HG02623 (cell line): ENCODE results near the gene UBALD1.

Source experiments
- ATAC-seq: cut with Tn5 transposase; IDR thresholded peaks from one replicate; pipeline ENCODE4 v1.9.1; 2021; ENCODE audit warnings: moderate library complexity; ENCODE audit not compliant: unreplicated experiment

Gene UBALD1

DNA sequence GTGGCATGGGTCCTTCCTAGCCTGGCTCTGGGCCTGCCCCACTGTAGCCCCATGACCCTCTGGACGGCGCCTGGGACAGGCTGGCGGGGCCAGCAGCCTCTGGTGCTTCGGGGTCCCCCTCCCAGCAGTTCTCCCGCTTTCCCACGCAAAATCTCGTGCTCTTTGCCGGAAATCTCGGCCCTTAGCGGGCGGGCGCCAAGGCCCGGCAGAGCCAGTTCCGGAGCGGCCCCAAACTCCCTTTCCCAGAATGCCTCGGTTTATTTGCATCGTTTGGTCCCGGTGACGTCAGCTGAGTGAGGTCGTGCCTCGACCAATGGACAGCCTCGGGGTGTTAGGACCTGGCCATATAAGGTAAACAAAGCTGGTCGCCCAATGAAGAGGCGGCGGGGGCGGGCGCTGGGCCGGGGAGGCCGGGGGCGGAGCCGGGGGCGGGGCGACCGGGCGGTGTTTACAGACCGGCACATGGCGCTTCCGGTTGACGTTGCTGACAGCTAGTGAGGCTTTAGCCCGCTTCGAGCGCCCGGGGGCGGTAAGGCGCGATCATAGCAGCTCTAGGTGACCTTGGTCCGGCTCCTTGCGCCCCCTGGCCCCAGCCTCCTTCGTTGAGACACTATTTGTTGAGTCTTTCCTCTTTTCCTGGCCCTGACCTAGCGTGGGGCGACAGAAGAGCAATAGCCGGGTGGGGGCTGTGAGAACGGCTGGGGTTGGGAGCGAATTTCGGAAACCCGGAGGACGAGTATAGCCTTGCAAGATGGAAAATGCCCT lies 1.5 kb upstream of the UBALD1 start:
- ATAC-seq, result peak; percentile 70

DNA sequence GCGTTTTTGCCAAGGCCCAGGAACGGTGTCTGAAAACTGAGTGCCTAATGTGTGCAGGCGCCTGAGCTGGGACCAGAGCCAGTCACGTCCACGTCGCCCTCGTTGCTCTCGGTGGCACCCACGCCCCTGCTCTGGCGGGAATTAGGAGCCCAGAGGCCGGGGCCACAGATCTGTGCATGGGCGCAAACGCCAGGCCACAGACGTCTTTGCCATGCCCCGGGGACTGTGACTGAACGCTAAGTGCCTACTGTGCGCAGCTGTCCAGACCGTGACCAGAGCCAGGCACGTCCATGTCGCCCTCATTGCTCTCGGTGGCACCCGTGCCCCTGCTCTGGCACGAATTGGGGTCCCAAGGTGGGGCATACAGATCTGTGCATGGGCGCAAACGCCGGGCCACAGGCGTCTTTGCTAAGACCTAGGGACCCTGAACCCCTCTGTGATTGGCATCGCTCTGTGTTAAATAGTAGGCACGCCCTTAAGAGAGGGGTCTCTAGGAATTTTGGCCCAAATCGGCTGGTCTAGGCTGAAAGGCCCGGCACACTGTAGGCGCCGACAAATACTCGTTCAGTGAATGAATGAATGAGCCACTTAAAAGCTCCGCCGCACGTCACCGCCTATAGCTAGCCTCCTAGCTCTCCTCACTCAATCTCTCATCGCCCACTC lies 827 bp upstream of the UBALD1 start:
- ATAC-seq, result no peak

- ATAC-seq, result no peak
These were observed 785 bp downstream of the UBALD1 start for GRCh38 chr16:4613636-4614570.

- ATAC-seq, result no peak
These were observed 1.6 kb downstream of the UBALD1 start for GRCh38 chr16:4612977-4613635.

- no peak for ATAC-seq
These were observed 2.2 kb downstream of the UBALD1 start for GRCh38 chr16:4612474-4612931.

- no peak for ATAC-seq
These were observed 3.2 kb downstream of the UBALD1 start for GRCh38 chr16:4611337-4612021.

DNA sequence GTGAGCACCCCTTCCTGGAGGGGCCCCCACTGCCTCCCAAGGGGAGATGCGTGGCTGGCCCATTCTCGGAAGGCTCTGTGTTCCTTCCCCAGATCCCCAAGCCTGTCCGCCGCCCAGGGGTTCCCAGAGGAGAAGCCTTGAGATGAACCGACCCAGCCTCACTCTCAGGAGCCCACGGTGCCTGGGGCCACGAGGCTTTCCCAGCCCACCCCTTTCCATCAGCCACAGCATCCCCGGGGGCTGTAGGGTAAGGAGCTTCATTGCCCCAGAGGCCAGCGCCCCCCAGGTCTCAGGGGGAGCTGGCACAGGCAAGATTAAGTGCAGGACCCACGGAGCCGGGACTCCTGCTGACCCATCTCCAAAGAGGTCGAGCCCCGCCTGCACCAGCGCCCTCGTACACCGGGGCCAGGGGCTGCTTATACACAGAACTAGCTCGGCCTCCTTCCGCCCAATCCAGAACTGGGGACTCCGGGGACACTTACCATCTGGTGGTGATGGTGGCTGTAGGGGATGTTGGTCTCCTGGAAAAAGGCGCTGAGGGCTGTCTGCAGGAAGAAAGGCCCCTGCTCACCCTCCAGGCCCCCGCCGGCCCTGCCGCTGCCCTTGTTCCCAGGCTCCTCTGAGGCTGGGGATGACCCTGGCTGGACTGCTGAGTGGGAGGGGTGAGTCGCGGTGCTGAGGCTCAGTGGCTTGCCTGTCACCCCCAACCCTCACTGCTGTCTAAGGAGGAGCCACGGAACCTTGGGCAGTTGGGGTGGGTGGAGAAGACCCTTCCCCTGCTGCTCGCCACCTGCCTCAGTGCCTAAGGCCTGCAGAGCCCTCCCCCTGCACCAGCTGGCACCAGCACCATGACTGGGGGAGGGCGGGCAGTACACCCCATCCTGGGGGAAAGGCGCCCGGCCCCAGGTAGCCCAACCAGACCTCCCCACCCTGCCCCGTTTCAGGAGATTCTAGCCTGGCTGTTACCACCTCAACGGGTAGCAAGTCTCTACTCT lies 4.4 kb downstream of the UBALD1 start:
- no peak for ATAC-seq

DNA sequence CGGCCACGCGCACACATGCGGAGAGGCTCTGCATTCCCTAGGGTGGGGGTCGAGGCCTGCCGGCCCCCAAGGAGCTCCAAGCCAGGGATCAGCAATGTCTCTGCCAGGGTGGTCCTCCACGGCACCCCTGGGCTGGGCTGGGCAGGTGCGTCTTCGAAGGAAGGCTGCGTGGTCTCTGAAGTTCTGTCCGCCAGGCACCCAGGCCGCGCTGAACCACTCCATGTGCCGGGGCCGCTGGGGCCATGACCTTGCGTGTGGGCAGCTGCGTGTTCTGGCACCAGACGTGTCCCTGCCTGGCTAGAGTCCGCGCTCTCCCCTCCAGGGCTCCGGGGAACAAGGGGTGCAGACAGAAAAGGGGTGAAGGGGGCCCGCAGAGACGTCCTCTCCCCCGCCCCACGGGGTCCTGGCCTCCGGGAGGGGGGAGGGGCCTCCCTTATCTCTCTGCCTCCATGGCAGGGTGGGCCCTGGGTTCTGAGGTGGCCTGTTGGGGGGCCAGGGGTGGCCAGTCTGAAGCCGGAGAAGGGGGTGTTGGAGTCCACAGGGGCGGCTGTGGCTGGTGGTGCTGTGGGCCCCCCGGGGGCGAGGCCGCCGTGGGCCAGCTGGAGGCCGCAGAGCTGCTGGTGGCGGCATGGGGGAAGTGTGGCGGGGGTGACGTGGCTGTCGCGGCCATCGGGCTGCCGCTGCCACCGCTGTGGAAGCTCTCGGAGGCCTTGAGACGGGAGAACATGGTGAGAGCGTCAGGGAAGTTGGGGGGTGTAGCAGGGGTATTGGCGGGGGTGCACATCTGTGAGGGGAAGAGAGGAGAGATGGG lies 5.3 kb downstream of the UBALD1 start:
- ATAC-seq, result no peak

GRCh38 chr16:4608704-4608980 lies 6.0 kb downstream of the UBALD1 start:
- no peak for ATAC-seq

- ATAC-seq, result no peak
These were observed 6.6 kb downstream of the UBALD1 start for GRCh38 chr16:4607841-4608703.

DNA sequence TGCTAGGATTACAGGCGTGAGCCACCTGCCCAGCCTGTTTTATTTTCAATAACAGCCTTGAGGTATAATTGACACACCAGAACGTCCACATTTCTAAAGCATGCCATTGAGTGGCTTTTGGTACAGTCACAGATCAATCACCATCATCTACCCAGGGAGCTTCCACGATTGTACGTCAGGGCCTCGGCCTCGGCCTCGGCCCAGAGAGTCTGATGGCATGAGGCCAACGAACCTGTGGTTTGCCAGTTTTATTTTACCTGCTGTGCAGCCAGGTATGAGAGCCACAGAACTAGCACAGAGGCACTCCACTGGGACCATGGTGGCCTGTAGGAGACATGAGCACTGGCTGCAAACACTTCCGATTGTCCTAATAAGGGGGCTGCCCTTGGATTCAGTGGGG lies 8.3 kb downstream of the UBALD1 start:
- ATAC-seq, result no peak

DNA sequence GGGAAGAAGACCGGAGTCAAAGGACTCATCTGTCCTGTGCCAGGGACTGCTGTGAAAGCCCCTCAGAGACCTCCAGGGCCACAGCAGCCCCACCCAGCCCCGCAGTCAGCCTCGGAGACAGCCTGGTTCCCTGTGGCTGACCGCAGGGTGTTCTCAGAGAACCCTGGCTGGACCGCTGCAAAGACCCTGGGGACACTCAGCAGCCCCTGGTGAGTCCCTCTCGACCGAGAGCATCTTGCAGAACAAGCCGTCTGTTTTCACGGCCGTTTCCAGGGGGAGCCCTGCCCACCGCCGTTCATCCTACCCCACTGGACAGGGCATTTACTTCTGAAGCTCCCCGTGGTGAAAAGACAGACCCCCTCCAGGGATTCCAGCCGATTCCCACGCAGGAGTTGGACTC lies 10.3 kb downstream of the UBALD1 start:
- ATAC-seq, result no peak

GRCh38 chr16:4603624-4604170 lies 11.0 kb downstream of the UBALD1 start:
- ATAC-seq, result no peak

- no peak for ATAC-seq
These were observed 12.4 kb downstream of the UBALD1 start for GRCh38 chr16:4602331-4602730.

GRCh38 chr16:4601864-4602186 lies 12.9 kb downstream of the UBALD1 start:
- no peak for ATAC-seq

- ATAC-seq, result no peak
These were observed 13.4 kb downstream of the UBALD1 start for GRCh38 chr16:4601036-4601863.

DNA sequence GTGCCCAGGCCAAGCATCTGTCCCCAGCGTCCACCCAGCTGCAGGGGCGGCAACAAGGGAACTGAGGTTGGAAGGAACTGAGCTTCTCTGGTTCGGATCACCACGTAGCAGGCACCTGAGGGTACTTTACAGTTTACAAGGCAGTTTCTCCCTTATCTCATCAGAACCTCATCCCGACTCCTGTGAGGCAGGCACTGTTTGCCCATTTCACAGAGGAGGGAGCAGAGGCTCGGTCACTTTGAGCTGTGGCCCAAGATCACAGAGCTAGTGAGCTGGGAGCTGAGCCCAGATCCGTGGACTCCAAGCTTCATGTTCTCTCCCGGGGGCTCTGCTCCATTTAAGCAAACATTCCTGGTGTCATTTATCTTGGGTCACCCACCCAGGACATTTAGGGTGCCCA lies 15.1 kb downstream of the UBALD1 start:
- ATAC-seq, result no peak
